NCI-H128 (cell line): ENCODE measurements around the gene HDAC10.

Experiments
- DNase-seq: peaks from one replicate; lab custom pipeline; 2025; ENCODE audit not compliant: unreplicated experiment; lab: John Stamatoyannopoulos, UW

HDAC10 gene

DNA sequence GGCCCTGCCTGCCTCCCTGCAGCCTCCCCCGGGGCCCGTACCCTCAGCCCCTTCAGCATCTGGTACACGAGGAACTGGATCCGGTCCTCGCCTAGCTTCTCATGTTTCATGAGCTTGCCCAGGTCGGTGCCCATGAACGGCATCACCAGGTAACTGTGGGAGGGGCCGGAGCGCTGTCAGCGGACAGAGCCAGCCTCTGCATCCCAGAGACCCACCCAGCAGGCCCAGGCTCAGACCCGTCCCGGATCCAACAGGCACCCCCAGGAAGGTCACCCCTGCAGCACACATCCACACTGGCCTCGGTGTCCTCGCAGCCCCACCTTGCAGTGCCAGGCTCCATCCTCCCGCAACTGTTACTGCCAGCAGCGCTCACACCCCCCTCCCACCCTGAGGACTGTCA, 6.0 kb upstream of the HDAC10 start:
- no peak for DNase-seq

DNA sequence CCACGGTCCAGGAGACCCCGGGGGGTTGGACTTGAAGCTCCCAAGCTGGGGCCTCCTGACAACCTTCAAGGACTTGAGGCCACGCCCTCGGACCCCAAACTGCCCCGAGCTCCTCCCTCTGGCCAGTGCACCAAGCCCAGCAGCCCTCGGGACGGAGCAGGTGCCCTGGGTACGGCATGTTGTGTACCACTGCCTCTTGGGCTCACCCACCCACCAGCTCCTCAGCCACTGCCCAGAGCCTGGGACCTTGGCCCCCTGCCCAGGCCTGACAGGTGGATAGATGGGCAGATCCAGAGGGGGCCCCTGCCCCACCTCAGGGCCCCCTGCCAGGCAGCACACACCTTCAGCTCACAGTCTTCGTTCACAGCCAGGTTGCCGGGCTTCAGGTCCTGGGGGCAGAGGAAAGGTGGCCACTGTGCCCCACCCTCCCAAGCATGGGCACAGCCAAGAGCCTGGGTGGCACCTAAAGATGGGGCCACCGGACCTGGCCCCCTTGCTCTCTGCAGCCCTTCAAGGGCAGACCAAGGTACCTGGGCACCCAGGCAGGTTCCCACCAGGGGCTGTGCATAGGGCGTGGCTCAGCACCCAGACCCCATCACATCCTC, 5.3 kb upstream of the HDAC10 start:
- DNase-seq = no peak

DNA sequence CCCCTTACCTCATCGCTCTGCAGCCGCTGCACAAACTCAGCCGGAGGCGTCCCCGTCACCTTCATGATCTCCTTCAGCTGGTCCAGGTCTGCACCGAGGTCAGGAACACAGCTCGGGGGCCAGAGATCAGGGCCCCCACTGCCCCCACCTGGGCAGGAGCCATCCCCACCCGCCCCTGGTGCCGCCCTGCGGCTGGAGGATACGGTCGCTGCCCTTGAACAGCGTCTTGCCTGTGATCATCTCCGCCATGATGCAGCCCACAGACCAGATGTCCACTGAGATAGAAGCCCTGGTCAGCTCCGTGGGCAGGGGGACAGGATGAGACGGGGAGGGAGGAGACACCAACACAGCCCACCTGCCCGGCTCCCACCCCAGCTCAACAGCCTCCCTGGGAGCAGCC, 4.5 kb upstream of the HDAC10 start:
- DNase-seq = no peak

GRCh38 chr22:50255099-50255498, 4.0 kb upstream of the HDAC10 start:
- no peak for DNase-seq

GRCh38 chr22:50253941-50254340, 2.9 kb upstream of the HDAC10 start:
- DNase-seq = no peak

GRCh38 chr22:50253046-50253915, 2.2 kb upstream of the HDAC10 start:
- no peak for DNase-seq

- no peak for DNase-seq
Measured at GRCh38 chr22:50252082-50253045, 1.3 kb upstream of the HDAC10 start.

- DNase-seq = no peak
Measured at GRCh38 chr22:50251477-50252081, 514 bp upstream of the HDAC10 start.

DNA sequence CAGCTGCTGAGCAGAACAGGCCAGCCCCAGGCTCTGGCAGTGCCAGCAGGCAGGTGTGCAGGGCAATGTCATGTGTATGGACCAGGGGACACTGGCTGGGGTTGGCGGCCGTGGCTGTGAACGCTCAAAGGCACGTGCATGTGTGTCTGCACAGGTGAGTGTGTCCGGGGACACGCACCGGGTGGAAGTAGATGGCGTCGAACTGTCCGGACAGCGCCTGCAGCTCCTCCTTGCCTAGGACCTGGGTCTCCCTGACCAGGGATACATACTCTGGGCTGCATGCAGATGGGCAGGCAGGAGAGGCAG, 863 bp downstream of the HDAC10 start:
- no peak for DNase-seq

DNA sequence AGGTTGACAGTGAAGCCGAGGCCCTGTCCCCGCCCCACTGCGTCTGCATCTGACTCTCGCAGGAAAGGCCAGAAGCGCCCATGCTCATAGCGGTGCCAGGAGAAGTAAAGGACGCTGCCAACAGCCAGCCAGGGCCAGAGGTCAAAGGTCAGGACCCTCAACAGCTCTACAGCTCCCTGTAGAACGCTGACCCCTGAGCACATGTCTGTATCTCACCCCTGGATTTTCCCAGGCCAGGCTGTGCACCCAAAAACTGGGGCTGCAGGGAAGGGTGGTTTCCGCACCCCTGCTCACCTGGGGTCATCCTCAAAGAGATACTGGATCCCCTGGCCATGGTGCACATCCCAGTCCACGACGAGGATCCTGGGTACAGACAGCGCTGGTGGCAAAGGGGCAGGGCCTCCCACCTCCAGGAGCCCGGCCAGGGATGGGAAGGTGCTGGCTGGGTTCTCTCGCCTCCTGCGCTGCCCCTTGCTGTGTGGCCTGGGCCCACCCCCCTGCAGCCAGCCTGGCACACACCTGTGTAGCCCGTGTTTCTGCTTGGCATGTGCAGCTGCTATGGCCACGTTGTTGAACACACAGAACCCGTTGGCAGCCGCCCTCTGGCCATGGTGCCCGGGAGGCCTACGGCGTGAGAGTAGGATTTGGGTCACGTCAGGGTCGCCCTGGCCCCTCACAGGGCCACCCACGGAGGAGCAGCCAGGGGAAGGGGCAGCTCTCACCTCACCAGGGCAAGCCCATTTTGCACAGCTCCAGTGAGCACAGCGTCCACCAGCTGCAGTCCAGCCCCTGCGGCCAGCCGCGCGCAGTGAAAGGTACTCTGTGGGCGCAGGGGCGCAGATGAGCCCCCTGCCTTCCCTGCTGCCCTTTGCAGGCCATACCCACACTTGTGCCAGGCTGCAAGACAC, 1.5 kb downstream of the HDAC10 start:
- DNase-seq = no peak

- no peak for DNase-seq
Measured at GRCh38 chr22:50248196-50249081, 2.6 kb downstream of the HDAC10 start.

- no peak for DNase-seq
Measured at GRCh38 chr22:50247748-50248147, 3.3 kb downstream of the HDAC10 start.

DNA sequence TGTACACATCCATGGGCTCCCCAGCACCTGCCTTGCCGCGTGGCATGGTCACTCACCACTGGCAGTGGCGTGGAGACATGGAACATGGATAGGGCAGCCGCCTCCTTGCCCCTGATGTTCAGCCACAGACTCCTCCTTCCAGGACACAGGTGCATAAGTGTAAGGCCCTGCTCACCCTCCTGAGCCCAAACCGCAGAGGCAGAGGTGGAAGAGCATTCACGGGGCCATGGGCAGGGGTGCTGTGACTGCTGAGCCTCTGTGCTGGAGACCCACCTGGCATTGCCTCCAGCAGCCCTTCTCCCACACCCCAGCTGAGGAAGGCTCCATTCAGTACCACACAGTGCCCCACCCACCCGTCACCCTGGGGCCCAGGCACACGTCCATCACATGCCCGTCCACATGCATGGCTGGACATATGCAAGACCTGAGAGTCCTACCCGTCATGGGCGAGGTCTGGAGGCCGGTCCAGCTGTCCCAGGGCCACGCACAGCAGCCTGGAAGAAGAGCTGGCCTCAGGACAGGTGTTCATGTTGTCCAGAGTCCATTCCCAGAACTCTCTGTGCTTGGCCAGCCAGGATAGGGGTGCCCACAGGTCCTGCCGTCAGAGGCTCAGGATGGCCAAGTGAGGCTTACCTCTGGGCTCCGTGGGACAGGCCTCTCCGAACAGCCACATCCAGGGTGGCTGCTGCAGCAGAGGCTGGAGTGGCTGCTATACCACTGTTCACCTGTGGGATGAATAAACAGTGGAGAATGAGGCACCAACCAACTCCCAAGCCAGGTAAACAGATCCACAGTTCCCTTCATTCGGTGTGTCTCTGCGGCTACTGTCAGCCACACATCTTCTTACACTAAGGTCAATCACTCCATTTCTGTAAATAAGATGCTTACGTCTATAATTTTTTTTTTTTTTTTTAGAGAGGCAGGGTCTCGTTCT, 4.6 kb downstream of the HDAC10 start:
- DNase-seq = no peak

- no peak for DNase-seq
Measured at GRCh38 chr22:50245214-50246072, 5.6 kb downstream of the HDAC10 start.

DNA sequence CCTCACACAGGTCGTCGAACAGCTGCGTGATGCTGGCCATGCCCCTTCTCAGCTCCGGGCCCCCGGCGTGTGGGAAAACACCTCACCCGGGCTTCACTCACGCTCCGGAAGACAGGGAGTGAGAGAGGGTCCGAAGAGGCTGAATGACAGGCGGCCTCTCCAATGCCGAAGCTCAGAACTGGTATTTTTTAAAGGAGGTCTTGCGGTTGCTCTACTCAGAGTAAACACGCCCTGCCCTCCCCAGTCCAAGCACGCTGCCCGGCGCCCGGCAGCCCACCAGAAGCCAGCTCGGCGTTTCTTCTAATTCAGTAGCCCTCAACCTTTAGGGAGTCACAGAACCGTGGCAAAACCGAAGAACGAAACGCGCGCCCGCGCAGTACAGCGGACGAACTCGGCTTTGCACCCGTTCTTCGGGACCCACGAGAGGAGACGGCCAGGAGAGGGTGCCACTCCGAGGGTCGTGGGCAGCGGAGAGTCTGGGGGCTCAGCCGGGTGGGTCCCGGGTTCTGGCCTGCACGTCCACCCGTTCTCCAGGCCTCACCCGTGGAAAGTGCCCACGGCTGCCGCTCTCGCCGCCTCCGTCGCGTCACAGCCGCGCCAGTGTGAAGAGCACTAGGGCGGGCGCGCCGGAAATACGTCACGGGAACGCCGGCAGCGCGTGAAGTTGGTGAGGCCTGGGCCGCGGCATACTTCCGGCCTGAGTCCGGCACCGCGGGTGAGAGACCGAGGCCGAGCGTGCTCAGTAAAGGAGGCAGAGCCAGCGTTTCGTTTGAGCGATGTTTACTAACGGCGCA, 6.4 kb downstream of the HDAC10 start, which contains the start of gene TUBGCP6:
TSS of gene TUBGCP6 (minus strand) at position 604 of the 794 bp plus-strand sequence. CDS start at position 40, 564 bp downstream.
- peak; percentile 66 for DNase-seq

DNA sequence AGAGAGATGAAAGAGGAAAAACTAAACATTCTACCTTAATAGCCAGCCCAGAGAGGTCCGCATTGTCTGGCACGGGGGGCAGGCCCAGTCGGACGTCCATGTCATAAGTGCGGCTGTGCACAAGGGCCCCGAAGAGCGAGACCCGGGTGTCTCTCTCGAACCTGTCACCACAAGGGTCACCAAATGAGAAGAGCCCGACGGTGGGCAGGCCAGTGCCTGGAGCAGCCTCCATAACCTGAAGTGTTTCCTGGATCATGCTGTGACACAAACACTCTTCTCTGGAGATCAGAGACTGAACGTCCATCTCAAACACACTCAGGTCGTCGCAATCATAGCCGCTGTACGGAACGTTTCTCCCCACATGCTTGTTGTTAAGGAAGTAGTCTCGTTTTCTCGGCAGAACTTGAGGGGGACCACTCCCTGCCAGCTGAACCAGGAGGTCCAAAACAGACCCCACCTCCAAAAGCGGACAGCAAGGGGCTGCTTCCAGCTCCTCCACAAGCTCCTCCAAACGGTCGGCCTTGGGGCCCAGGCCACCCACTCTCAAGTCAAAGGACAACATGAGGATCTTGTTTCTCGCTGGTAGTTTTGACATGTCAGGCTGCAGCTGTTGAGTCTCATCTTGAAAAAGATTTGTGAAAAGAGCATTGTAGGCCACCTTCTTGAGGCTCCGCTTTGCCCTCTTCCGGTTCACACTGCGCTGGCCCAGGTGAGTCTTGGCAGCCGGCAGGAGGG, 7.2 kb downstream of the HDAC10 start:
- no peak for DNase-seq
